Fibroblast of lung (primary cell): Measurements from ENCODE around the gene BICRA.

Source experiments
- EZH2 ChIP-seq: IDR thresholded peaks from 2 replicates; pipeline ENCODE4 v1.5.1; 2012; ENCODE audit warnings: low read length, control low read depth, mild to moderate bottlenecking; ENCODE audit errors: missing control alignments
- TF ChIP-seq, protein P1 (sequence below), 2 donors: IDR thresholded peaks in 1 of 2; conservative IDR thresholded peaks in 1 of 2; 1 replicate in 1 of 2; 2 replicates in 1 of 2; pipeline ENCODE4 v1.5.1; 2011 to 2012; ENCODE audit warnings: low read length in 2 of 2, control low read depth in 1 of 2, inconsistent platforms in 1 of 2, low read depth in 1 of 2, mild to moderate bottlenecking in 1 of 2

DNA sequence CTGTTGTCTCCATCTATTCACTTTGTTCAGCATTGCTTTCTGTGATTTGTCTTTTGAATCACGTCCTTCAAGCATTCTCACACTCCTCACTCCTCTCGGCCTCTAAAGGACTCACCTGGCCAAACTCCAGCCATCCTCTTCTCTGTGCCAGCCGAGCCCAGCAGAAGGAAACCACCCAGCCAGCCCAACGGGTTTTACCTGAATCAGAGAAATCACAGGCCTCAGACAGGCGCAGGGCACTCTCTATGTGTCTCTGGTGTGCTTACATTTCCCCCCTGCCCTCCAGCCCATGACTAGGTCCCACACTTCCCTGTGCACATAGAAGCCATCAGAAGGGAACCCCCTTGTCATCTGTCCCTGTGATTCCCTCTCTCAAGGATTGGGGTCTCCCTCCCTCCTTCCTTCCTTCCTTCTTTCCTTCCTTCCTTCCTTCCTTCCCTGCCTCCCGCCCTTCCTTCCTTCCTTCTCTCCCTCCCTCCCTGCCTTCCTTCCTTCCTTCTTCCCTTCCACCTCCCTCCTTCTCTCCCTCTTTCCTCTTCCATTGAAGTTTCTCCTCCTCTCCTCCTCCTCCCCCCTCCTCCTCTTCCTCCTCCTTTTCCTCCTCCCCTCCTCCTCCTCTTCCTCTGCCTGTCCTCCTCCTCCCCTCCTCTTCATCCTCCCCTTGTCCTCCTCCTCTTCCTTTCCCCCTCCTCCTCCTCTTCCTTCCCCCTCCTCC, 27.2 kb upstream of the BICRA start:
- TF ChIP-seq, protein P1, sequence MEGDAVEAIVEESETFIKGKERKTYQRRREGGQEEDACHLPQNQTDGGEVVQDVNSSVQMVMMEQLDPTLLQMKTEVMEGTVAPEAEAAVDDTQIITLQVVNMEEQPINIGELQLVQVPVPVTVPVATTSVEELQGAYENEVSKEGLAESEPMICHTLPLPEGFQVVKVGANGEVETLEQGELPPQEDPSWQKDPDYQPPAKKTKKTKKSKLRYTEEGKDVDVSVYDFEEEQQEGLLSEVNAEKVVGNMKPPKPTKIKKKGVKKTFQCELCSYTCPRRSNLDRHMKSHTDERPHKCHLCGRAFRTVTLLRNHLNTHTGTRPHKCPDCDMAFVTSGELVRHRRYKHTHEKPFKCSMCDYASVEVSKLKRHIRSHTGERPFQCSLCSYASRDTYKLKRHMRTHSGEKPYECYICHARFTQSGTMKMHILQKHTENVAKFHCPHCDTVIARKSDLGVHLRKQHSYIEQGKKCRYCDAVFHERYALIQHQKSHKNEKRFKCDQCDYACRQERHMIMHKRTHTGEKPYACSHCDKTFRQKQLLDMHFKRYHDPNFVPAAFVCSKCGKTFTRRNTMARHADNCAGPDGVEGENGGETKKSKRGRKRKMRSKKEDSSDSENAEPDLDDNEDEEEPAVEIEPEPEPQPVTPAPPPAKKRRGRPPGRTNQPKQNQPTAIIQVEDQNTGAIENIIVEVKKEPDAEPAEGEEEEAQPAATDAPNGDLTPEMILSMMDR (conservative IDR thresholded peaks at IDR 0.05 in 1 of 2, IDR thresholded peaks at IDR 0.05 in 1 of 2; ENCODE audit: low read depth in 1 of 2, low read length in 2 of 2) = no peak
- TF ChIP-seq EZH2 = no peak
